IMR-90 (cell line): ENCODE measurements around the gene RAP2B. TPM values are rescaled to one million over a fixed set of nuclear protein-coding genes. Genes with fewer than 3 reads are reported as not detected.

Source experiments
- ATAC-seq: fragments of 200-7000 bp; cut with Tn5 transposase; 2 replicates; pipeline ENCODE4 v1.9.1; 2020; ENCODE audit warnings: low read depth, mild to moderate bottlenecking, moderate library complexity
- BruUV-seq: library from RNA; stranded (reverse); fragments of 400-500 nt; replicated peaks from 2 replicates; lab custom pipeline; 2021; lab: Mats Ljungman, UMichigan
- CTCF ChIA-PET: fragments of 300-600 bp; formaldehyde crosslinking; extraction: SDS; loops from one replicate; lab custom pipeline; 2021; ENCODE audit warnings: antibody characterized with exemption; lab: Yijun Ruan, JAX
- POLR2A ChIA-PET: fragments of 300-600 bp; sonication (Branson Sonifier 250); formaldehyde crosslinking; loops from one replicate; lab custom pipeline; 2022; ENCODE audit warnings: antibody characterized with exemption; ENCODE audit not compliant: unreplicated experiment; lab: Charles Lee
- DNase-seq: peaks from one replicate; pipeline ENCODE4 v3.0.0; 2013
- H2AFZ ChIP-seq: replicated peaks from 2 replicates; pipeline ENCODE3; 2013; ENCODE audit warnings: low read length, mild to moderate bottlenecking; ENCODE audit not compliant: poor library complexity
- H2AK5ac ChIP-seq: 2 replicates; pipeline ENCODE4 v1.6.1; 2013; ENCODE audit warnings: low read depth, low read length, inconsistent platforms
- H2AK9ac ChIP-seq: replicated peaks from 2 replicates; pipeline ENCODE3; 2013; ENCODE audit warnings: mild to moderate bottlenecking, low read depth, low read length, moderate library complexity; ENCODE audit not compliant: poor library complexity
- H2BK120ac ChIP-seq: 2 replicates; pipeline ENCODE4 v1.6.1; 2013; ENCODE audit warnings: low read depth, low read length, inconsistent platforms
- H2BK15ac ChIP-seq: 3 replicates; pipeline ENCODE4 v1.6.1; 2013; ENCODE audit warnings: low read depth, low read length, inconsistent platforms
- H2BK20ac ChIP-seq: 2 replicates; pipeline ENCODE4 v1.6.1; 2013; ENCODE audit warnings: low read depth, mild to moderate bottlenecking, inconsistent platforms, low read length, moderate library complexity
- H2BK5ac ChIP-seq: 2 replicates; pipeline ENCODE4 v1.6.1; 2013; ENCODE audit warnings: mild to moderate bottlenecking, low read depth, low read length, inconsistent platforms; ENCODE audit not compliant: poor library complexity, severe bottlenecking
- H3K14ac ChIP-seq: replicated peaks from 2 replicates; pipeline ENCODE4 v1.6.1; 2013; ENCODE audit warnings: low read depth, low read length, inconsistent platforms
- H3K18ac ChIP-seq: 2 replicates; pipeline ENCODE4 v1.6.1; 2013; ENCODE audit warnings: low read depth, low read length, control low read depth
- H3K23ac ChIP-seq: 2 replicates; pipeline ENCODE4 v1.6.1; 2013; ENCODE audit warnings: low read depth, low read length, inconsistent platforms
- H3K27ac ChIP-seq: 2 replicates; pipeline ENCODE4 v1.5.1; 2013; ENCODE audit warnings: mild to moderate bottlenecking, control low read depth, low read length; ENCODE audit not compliant: insufficient read depth
- H3K27me3 ChIP-seq: 2 replicates; pipeline ENCODE4 v1.6.1; 2013; ENCODE audit warnings: low read length; ENCODE audit not compliant: control insufficient read depth, insufficient read depth
- H3K36me3 ChIP-seq: 2 replicates; pipeline ENCODE4 v1.6.1; 2013; ENCODE audit warnings: low read length, mixed read lengths; ENCODE audit not compliant: control insufficient read depth, insufficient read depth
- H3K4ac ChIP-seq: 2 replicates; pipeline ENCODE4 v1.6.1; 2013; ENCODE audit warnings: low read depth, low read length, inconsistent platforms
- H3K4me1 ChIP-seq: 2 replicates; pipeline ENCODE4 v1.6.1; 2013; ENCODE audit warnings: low read length, mixed read lengths; ENCODE audit not compliant: control insufficient read depth, insufficient read depth
- H3K4me2 ChIP-seq: 2 replicates; pipeline ENCODE4 v1.6.1; 2013; ENCODE audit warnings: low read depth, mild to moderate bottlenecking, control low read depth, low read length, moderate library complexity
- H3K4me3 ChIP-seq: 2 replicates; pipeline ENCODE4 v1.5.1; 2013; ENCODE audit warnings: low read depth, mild to moderate bottlenecking, control low read depth, low read length, moderate library complexity; ENCODE audit not compliant: insufficient read depth
- H3K56ac ChIP-seq: 2 replicates; pipeline ENCODE4 v1.6.1; 2013; ENCODE audit warnings: low read length, inconsistent platforms; ENCODE audit not compliant: insufficient read depth; ENCODE audit errors: extremely low read depth
- H3K79me1 ChIP-seq, 2 experiments: 2 replicates each; pipeline ENCODE4 v1.6.1; 2013; ENCODE audit warnings: low read length in 2 of 2, inconsistent platforms in 1 of 2, low read depth in 1 of 2
- H3K9ac ChIP-seq: 2 replicates; pipeline ENCODE4 v1.6.1; 2013; ENCODE audit warnings: low read depth, low read length, control low read depth
- H3K9me1 ChIP-seq: 2 replicates; pipeline ENCODE4 v1.6.1; 2013; ENCODE audit warnings: low read length, inconsistent platforms; ENCODE audit not compliant: insufficient read depth
- H3K9me3 ChIP-seq: 2 replicates; pipeline ENCODE4 v1.6.1; 2013; ENCODE audit warnings: low read length; ENCODE audit not compliant: control insufficient read depth, insufficient read depth
- H4K20me1 ChIP-seq: 2 replicates; pipeline ENCODE4 v1.6.1; 2013; ENCODE audit warnings: low read length, inconsistent platforms; ENCODE audit not compliant: insufficient read depth
- H4K5ac ChIP-seq: 2 replicates; pipeline ENCODE4 v1.6.1; 2013; ENCODE audit warnings: mild to moderate bottlenecking, low read depth, low read length, control low read depth
- H4K8ac ChIP-seq, 2 experiments: 2 replicates each; pipeline ENCODE4 v1.6.1; 2013; ENCODE audit warnings: low read depth in 2 of 2, low read length in 2 of 2, control low read depth in 1 of 2, inconsistent platforms in 1 of 2
- H4K91ac ChIP-seq: 2 replicates; pipeline ENCODE4 v1.6.1; 2013; ENCODE audit warnings: low read depth, low read length, inconsistent platforms; ENCODE audit not compliant: insufficient read depth
- BHLHE40 ChIP-seq: fragments of 150-350 bp; IDR thresholded peaks from 2 replicates; pipeline ENCODE4 v1.6.1; 2016; ENCODE audit warnings: mild to moderate bottlenecking, low read depth, low read length
- CHD1 ChIP-seq: IDR thresholded peaks from 2 replicates; pipeline ENCODE4 v1.6.1; 2012; ENCODE audit warnings: low read depth, low read length, improper control_type of control experiment
- FOS ChIP-seq: fragments of 150-350 bp; IDR thresholded peaks from 2 replicates; pipeline ENCODE4 v1.6.1; 2016; ENCODE audit warnings: low read depth, low read length
- MAFK ChIP-seq: IDR thresholded peaks from 2 replicates; pipeline ENCODE4 v1.6.1; 2012; ENCODE audit warnings: low read depth, low read length, improper control_type of control experiment
- MXI1 ChIP-seq: IDR thresholded peaks from 2 replicates; pipeline ENCODE4 v1.6.1; 2012; ENCODE audit warnings: low read depth, mild to moderate bottlenecking, low read length, moderate library complexity, borderline replicate concordance
- NFE2L2 ChIP-seq: fragments of 150-350 bp; IDR thresholded peaks from 2 replicates; pipeline ENCODE4 v1.6.1; 2016; ENCODE audit warnings: low read depth, mild to moderate bottlenecking, low read length
- POLR2A ChIP-seq: IDR thresholded peaks from 2 replicates; pipeline ENCODE4 v1.6.1; 2012; ENCODE audit warnings: mild to moderate bottlenecking, low read depth, low read length
- RAD21 ChIP-seq: IDR thresholded peaks from 2 replicates; pipeline ENCODE4 v1.6.1; 2012; ENCODE audit warnings: low read length, improper control_type of control experiment
- RCOR1 ChIP-seq: IDR thresholded peaks from 2 replicates; pipeline ENCODE4 v1.6.1; 2012; ENCODE audit warnings: mild to moderate bottlenecking, low read length, improper control_type of control experiment; ENCODE audit not compliant: insufficient replicate concordance
- RFX5 ChIP-seq: IDR thresholded peaks from 2 replicates; pipeline ENCODE4 v1.8.0; 2012; ENCODE audit warnings: low read depth, mild to moderate bottlenecking, low read length, moderate library complexity
- WGBS, 2 experiments: methylation state at CpG; one replicate each; pipeline versions ENCODE4 v1.1.5 to v1.1.7; 2013; ENCODE audit warnings: missing lambda C conversion rate in 2 of 2; ENCODE audit not compliant: insufficient read length in 1 of 2; ENCODE audit errors: extremely low coverage in 2 of 2; 5-methylcytosine and 5-hydroxymethylcytosine counted together
- dilution Hi-C: fragments of 300-500 bp; cut with HindIII; formaldehyde crosslinking; loops from one replicate; pipeline ENCODE4 v1.14.3; 2018; ENCODE audit warnings: low sequenced_read_pairs; ENCODE audit not compliant: unreplicated experiment
- in situ Hi-C: fragments of 300-500 bp; cut with MboI; formaldehyde crosslinking; loops from 3 replicates; pipeline ENCODE4 v1.14.3; 2019; ENCODE audit warnings: low sequenced_read_pairs, inconsistent platforms, mixed read lengths
- intact Hi-C: fragments of 100-400 bp; cut with micrococcal nuclease; formaldehyde crosslinking; loops from 2 replicates; pipeline ENCODE4 v1.10.0; 2022
- polyA plus RNA-seq, 3 experiments: library from polyadenylated mRNA; depleted of rRNA; stranded (reverse); fragments of >200 nt; gene quantifications; 2 replicates each; pipeline ENCODE4 v1.2.3, GENCODE V29; 2012; ENCODE audit warnings: low replicate concordance in 1 of 3
- total RNA-seq: library from RNA; depleted of rRNA; stranded (reverse); fragments of >200 nt; gene quantifications from 2 replicates; pipeline ENCODE4 v1.2.3, GENCODE V29; 2012
- TF ChIP-seq, protein P1 (sequence below): fragments of 150-350 bp; IDR thresholded peaks from 2 replicates; pipeline ENCODE4 v1.6.1; 2016; ENCODE audit warnings: low read depth, mild to moderate bottlenecking, low read length, moderate library complexity, borderline replicate concordance
- TF ChIP-seq, protein P2 (sequence below): conservative IDR thresholded peaks from 2 replicates; pipeline ENCODE4 v1.5.1; 2012; ENCODE audit warnings: mild to moderate bottlenecking, low read depth, low read length, improper control_type of control experiment

Gene RAP2B
- total and polyA plus RNA-seq, 2 of the 4 experiments (the other 2 are of a cell fraction), result 6.6 to 12.4 TPM

DNA sequence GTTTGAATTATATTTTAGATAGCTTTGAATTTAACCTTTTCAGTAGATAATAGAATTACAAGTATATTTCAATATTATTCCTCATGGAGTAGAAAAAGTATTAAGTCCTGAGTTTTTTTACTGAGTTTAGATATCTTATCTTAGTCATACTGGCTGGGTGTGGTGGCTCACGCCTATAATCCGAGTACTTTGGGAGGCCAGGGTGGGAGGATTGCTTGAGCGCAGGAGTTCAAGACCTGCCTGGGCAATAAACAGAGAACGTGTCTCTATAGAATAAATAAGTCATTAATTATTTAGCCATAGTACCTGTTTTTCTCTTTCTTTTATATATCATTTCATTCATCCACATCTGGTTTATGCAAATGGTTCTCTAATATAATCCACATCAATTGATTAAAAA lies 9.9 kb downstream of the RAP2B start:
- Histone ChIP-seq H3K9me1 (no peaks in the 10 kb centered on the region; the same call in 1 of the 2 replicates), H2BK5ac (no peak overlapping the region), H3K18ac (no peak overlapping the region), H3K79me1 (peaks cover 2 to 7% of the 10 kb centered on the region in 2 experiments; a peak in 3 of 4 replicates), H2BK20ac (no peak overlapping the region), H3K56ac (no peak overlapping the region), H3K9me3 (no peaks in the 10 kb centered on the region), H3K14ac (no peak overlapping the region), H2BK15ac (no peak overlapping the region), H3K36me3 (no peaks in the 10 kb centered on the region), H2AK5ac (no peak overlapping the region), H2AK9ac (no peak overlapping the region), H2BK120ac (no peak overlapping the region), H3K4me1 (peaks cover 6% of the 10 kb centered on the region), H3K4me2 (no peak overlapping the region), H3K27me3 (no peaks in the 10 kb centered on the region), H4K91ac (no peak overlapping the region), H4K20me1 (no peaks in the 10 kb centered on the region), H2AFZ (no peak overlapping the region), H3K4ac (no peak overlapping the region), H3K23ac (no peak overlapping the region), H4K8ac (no peak overlapping the region), H4K5ac (no peak overlapping the region), H3K4me3 (no peak overlapping the region), H3K27ac (no peak overlapping the region), H3K9ac (no peak overlapping the region)
- in situ Hi-C loops (loop anchor here (25.0 kb wide), 1 partner anchor 590 kb away; no protein-coding TSS in a partner anchor), intact Hi-C loops (no loop called here), dilution Hi-C loops (no loop called here)
- TF ChIP-seq NFE2L2 (no peak), CHD1 (no peak), MXI1 (no peak), RAD21 (no peak), BHLHE40 (no peak), RCOR1 (no peak), MAFK (no peak), POLR2A (no peak), FOS (no peak), RFX5 (no peak)
- TF ChIP-seq, protein P1, sequence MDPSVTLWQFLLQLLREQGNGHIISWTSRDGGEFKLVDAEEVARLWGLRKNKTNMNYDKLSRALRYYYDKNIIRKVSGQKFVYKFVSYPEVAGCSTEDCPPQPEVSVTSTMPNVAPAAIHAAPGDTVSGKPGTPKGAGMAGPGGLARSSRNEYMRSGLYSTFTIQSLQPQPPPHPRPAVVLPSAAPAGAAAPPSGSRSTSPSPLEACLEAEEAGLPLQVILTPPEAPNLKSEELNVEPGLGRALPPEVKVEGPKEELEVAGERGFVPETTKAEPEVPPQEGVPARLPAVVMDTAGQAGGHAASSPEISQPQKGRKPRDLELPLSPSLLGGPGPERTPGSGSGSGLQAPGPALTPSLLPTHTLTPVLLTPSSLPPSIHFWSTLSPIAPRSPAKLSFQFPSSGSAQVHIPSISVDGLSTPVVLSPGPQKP, result no peak
- TF ChIP-seq, protein P2, sequence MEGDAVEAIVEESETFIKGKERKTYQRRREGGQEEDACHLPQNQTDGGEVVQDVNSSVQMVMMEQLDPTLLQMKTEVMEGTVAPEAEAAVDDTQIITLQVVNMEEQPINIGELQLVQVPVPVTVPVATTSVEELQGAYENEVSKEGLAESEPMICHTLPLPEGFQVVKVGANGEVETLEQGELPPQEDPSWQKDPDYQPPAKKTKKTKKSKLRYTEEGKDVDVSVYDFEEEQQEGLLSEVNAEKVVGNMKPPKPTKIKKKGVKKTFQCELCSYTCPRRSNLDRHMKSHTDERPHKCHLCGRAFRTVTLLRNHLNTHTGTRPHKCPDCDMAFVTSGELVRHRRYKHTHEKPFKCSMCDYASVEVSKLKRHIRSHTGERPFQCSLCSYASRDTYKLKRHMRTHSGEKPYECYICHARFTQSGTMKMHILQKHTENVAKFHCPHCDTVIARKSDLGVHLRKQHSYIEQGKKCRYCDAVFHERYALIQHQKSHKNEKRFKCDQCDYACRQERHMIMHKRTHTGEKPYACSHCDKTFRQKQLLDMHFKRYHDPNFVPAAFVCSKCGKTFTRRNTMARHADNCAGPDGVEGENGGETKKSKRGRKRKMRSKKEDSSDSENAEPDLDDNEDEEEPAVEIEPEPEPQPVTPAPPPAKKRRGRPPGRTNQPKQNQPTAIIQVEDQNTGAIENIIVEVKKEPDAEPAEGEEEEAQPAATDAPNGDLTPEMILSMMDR, result no peak
- ChIA-PET POLR2A (no interaction called here), CTCF (interaction anchor here (0.6 kb wide), 1 partner anchor 21 kb away, joined by 4 read pairs; no protein-coding TSS in a partner anchor)
- DNase-seq, result no peak
- no peak for ATAC-seq
- no CpG with 5 or more reads among the region's 4 CpGs for WGBS, 2 experiments
- no TSS peak for BruUV-seq
